Measurements from ENCODE around the gene GIMAP5.
"Not testable (repeated sequence)": the region's sequence is repeated elsewhere in the genome, so short reads cannot be mapped to it uniquely, and the experiment has no call there.

Gene GIMAP5

DNA sequence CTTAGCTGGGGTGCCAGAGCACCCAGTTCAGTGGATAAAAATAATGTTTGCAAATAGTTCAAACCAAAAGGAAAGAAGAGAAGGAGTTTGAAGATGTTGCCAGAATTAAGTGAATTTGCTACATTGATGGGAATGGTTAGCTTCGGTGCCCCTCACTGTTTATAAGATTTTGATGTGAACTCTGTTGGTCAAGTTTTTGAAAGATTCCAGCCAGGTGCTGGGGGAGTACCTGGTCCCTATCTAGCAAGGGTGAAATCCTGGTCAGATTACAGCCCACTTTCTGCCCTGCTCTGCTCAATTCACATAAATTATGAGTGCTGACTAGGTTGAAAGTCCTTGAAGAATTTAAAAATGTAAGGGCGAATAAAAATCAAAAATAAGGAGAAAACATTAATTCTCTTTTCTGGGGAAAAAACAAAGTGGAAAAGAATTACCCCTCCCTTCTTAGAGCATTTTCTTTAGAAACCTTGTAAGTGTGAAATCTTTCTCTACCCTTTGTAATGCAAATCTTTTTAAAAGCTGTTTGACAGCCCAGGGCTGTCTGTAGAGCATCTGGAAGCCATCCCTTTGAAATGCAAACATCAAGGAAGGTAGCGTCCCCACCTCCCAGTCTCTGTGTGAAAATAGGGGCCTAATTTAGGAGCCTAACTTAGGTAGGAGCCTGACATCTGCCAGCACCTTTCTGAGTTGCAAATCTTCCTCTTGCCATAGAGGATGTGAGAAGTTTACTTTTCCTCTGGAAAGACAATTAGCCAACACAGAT, 1.4 kb upstream of the GIMAP5 start:
- DNase-seq = no peak

DNA sequence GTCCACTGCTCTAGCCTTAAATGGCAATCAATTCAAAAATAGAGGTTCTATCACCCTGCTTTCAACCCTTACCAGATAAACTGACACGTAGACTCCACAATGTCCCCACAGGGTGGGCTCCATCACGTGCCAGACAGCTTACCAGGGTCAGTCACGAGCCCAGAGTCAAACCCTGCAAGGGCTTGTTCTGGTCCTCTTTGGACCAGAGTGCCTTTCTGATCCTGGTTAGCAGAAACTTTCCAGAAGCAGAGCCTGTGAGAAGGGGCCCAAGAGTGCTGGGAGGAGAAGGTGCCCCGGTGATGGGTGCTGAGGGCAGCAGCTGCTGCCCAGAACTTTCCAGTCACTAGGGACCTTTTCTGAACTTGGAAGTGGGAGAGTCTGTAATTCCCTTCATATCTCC, 354 bp upstream of the GIMAP5 start:
- no peak for DNase-seq

DNA sequence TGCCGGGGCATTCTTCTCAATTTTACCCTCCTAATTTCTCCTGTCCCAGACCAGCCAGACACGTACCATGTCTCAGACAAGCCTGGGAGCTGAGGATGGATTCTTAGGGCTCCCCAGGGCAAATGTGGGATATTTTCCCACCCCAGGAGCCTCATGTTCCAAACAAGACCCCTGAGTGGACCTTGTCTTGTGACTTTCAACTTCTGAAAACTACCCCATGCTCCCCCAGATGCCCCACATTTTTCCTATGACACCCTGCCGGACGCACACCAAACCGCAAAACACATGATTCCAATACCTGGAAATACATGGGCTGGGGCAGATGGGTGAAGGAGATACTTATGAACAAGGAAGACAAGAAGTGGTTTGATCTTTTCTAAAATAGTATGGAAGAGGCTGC, 874 bp downstream of the GIMAP5 start:
- no peak for DNase-seq

DNA sequence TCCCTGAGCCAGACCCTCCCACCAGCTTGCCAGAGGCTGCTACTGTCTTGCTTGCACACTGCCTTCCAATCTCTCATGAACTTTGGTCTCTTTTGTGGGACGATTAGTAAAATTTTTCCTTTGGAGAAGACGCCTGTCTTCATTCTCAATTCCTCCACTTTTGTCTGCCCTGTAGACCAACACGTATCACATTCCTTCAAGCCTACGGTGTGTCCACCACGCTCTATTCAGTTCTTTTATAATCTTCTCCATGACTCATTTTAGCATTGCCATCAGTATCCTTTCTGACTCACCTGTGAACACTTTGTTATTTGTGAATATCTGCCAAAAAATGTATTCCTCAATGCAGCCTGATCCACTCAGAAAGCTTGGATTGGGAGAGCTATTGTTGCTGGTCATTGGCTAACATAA, 1.4 kb downstream of the GIMAP5 start:
- DNase-seq = no peak

DNA sequence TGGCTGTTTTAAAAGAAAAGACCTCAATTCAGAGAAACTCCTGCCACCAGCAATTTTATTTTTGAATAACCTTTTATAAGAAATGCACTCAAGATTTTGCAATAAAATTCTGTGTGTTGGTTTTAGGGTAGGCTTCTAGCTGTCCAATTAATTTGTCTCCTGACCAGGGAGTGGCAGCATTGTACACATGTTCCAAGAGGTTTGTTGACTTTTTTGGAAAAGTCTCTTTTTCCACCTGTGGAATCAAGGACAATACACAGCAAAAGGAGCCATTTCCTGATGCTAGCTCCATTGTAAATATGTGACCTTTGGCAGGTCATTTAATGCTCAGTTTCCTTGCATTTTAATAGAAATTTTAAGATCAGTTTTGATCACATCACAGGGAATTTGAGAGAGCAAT, 1.8 kb downstream of the GIMAP5 start:
- no peak for DNase-seq

DNA sequence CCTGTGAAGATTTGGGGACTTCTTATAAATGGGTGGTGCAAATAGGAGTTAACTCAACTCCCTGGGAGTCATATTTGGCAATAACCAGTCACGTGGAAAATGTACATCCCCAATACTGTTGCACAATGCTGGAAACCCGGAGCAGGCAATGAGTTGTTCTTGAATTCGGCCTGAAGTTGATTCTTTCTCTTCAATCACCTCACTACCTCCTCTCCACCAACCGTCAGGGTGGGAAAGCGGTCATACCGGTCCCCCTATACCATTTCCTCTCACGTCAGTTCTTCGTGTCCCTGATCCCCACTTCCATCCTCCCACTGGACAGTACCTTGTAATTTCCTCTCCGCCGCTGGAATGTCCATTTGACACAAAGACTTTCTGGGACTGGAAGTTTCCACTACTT, 2.8 kb downstream of the GIMAP5 start:
- DNase-seq = no peak

DNA sequence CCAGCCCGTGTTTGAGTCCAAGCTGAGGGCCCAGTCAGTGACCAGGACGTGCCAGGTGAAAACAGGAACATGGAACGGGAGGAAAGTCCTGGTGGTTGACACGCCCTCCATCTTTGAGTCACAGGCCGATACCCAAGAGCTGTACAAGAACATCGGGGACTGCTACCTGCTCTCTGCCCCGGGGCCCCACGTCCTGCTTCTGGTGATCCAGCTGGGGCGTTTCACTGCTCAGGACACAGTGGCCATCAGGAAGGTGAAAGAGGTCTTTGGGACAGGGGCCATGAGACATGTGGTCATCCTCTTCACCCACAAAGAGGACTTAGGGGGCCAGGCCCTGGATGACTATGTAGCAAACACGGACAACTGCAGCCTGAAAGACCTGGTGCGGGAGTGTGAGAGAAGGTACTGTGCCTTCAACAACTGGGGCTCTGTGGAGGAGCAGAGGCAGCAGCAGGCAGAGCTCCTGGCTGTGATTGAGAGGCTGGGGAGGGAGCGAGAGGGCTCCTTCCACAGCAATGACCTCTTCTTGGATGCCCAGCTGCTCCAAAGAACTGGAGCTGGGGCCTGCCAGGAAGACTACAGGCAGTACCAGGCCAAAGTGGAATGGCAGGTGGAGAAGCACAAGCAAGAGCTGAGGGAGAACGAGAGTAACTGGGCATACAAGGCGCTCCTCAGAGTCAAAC, 5.2 kb downstream of the GIMAP5 start:
- no peak for DNase-seq

DNA sequence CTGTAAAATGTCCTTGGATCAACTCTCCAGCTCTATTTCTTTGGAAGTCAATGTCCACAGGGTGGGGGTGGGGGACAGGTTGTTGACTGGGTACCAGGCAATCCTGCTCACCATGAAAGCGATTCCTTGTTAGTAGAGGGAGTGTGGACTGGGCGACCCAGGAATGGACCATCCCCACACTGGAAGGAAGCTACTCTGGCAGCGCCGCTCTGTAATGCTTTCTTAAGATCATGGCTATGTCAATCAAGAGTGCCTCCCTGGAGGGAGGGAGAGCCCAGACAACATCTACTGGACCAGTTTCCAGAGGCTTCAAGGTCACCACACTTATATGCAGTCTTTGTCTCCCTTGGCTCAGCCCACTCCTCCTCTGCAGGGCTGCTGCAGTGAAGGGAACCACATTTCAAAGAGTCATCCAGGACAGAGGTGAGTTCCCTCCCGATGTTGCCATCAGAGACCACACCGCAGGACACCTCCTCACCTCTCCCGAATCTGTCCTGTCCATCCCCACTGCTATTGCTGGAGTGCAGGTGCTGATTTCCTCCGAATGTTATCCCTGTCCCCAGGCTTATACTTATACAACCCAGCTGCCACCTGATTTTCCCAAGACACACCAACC, 6.9 kb downstream of the GIMAP5 start:
- no peak for DNase-seq

DNA sequence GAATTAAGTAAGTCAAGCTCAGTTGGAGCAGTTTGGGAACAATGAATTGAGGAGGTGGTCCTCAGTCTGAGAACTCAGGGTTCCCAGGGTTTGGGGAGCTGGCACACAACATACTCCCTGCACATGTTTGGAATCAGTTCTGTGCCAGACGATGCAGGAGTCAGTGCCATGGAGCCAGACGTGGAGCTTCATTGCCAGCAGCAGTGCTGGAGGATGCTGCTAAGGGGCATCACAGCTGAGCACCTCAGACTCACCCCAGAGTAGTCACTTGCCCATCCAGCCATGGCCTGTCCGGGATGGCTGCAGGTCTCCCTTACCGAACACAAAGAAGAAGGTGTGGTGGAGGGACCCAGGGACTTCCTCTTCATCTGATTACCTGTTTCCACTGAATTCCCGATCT, 7.9 kb downstream of the GIMAP5 start:
- no peak for DNase-seq

DNA sequence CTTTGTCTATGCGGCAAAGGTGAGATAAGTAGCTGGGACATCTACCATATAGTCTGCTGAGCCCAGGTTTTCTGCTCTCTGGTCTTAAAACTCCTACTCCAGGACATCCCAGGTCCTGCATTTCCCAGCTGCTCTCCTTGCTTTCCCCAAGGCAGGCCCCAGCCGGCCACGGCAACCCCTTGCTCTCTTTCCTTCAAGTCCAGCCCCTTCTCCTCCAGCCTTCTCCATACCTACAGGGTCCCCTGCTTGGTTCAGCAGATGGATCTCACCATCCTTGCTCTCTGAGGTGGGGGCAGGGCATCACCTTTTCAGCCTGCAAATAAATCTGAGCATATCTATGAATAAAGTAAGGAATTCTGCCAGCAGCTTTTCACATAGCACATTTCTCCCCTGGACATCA, 8.7 kb downstream of the GIMAP5 start:
- DNase-seq = no peak

DNA sequence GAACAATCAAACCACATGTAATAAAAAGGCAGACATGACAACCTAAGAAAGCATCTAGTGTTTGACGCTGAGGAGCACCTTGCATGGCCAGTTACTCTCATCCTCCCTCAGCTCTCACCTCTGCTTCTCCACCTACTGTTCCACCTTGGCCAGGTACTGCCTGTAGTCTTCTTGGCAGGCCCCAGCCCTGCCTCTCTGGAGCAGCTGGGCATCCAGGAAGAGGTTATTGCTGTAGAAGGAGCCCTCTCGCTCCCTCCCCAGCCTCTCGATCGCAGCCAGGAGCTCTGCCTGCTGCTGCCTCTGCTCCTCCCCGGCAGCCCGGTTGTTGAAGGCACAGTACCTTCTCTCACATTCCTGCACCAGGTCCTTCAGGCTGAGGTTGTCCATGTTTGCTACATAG, 9.7 kb downstream of the GIMAP5 start:
- no peak for DNase-seq

DNA sequence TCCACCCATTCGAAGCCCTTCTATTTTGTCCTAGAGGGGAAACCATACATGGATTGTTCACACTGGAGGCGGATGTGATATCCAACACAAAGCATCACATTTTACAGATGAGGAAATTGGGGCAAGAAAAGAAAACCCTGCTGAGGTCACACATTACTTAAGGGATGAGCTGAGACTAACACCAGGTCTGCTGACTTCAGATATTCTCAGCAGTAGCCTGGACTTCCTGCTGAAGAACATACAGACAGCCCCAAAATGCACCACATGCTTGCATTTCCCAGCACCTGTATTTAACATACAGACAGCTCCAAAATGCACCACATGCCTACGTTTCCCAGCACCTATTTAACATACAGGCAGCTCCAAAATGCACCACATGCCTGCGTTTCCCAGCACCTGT, 11.2 kb downstream of the GIMAP5 start:
- no peak for DNase-seq

DNA sequence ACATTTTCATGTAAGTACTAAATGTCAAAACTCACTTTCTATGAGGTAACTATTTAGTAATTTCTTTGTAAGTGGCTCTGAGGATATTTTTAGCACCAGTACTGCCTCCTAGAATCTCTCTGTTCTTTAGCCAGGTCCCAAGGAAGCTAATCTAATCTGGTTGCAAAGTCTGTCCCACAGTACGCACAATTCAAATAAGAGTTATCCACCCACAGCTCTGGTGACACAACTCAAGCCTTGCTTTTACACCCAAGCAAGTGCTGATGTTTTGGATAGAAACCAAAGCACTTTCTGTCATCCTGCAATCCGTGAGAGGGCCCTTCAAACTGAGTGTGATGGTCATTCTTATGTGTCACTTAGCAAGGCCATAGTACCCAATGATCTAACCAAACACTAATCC, 14.5 kb downstream of the GIMAP5 start:
- DNase-seq = no peak

DNA sequence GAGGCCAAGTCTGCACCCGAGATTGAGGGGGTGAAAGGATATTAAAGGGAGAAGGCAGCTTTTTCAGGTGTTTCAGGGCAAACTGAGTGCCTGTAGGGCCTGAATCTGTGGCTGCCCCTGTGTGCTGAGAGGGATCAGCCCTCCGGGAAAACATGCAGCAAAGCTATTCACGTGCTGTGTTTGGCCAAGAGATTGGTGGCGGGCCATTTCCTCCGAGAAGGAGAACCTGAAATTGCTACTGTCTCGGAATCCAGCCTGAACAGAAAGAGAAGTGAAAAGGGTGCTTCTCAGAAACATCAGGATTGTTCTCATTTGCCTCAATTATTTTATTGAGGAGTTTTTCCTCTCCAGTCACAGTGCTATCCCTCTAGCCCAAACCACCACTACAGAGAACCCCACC, 16.0 kb downstream of the GIMAP5 start:
- DNase-seq = no peak

DNA sequence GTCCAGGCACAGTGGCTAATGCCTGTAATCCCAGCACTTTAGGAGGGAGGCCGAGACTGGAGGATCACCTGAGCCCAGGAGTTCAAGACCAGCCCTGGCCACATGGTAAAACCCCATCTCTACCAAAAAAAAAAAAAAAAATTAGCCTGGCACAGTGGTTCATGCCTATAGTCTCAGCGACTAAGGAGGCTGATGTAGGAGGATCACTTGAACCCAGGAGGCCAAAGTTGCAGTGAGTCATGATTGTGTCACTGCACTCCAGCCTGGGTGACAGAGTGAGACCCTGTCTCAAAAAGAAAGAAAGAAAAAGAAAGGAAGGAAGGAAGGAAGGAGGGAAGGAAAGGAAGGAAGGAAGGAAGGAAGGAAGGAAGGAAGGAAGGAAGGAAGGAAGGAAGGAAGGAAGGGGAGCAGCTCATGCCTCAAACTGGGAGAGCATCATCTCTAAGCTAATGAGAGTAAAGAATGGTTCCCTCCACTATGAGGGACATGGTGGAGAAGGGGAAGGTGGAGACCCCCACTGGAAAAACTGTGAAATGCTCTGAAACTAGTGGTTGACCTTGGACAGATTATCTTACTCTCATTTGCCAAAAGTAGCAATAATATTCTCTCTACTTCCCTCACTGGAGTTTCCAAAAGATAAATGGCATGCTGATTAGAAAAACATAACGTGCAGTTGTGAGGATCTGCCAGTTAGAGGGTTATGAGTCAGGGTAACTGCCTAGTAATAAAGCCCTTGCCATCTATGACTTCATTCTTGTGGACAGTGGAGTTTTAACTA, 16.8 kb downstream of the GIMAP5 start:
- DNase-seq = peak; percentile 50

DNA sequence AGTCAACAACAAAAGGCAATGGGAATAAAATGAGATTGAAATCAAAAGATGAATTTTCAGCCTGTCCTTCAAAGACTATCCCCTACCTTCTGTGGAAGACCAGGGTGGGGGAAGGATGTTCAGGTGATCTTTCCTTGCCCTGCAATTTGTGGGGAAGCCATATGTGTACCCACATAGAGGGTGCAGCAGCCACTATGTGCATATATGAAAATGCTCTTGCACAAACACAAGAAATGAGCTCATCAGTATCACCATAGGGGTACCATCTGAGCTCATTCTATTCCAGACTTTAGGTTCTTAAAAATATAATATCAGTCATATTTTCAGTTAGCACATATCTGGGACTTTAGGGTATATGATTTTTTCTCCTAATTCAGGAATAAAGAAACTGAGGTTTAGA, 17.7 kb downstream of the GIMAP5 start:
- DNase-seq = no peak

DNA sequence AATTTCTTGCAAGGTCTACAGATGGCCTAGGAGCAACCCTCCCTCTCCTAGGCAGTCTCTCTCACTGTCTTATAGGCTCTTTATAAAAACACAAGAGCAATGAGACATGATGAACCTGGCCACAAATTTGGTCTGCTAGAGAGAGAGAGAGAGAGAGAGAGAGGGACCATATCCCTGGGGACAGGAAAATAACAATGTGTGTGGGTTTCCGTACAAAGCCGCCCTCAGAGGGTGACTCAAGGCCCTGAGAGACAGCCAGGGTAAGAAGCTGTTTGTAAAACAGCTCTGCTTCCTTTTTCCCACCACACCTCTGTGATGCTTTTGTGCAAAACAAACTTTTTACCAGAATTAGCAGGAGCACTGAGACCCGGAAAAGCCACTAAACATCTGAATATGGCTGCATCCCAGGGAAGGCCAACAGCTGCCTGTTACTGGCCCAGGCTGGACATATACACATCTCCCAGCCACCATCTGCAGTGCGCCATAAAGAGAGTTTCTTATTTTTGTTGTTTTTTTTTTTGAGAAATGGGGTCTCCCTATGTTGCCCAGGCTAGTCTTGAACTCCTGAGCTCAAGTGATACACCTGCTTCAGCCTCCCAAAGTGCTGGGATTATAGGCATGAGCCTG, 18.4 kb downstream of the GIMAP5 start:
- DNase-seq = no peak

DNA sequence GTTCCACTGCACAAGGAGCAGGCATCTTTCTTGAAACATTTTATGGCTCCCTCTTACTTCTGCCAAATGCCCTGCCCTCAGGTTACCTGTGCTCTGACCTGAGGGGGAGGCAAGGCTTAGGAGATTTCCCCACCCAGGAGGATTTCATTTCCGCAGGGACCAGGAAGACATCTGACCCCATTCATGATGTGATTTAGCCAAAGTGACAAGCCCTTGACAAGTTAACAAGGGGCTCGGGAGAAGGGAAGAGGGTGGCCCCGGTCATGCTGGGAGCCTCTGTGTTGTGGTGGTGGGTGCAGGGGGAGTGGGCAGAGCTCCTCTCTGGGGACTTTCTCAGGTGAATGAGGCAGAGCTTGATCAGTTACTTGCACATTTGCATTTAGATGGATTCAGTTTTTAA, 18.9 kb downstream of the GIMAP5 start:
- DNase-seq = no peak

DNA sequence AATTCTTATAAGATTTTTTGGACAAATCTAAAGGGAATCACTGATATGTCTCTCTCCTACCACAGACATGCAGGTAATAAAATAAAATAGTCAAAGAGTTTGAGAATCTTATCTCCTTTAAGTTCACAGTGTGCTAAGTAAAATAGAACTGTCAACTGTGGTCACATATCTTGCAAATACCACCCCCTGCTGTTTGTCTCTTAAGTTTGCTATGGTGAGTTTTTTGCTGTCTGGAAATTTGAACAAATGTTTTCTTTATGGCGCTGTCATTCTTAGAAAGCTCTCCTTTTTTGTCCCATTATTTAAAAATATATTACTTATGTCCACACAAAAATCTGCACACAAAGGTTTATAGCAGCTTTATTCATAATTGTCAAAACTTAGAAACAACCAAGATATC, 19.6 kb downstream of the GIMAP5 start:
- DNase-seq = peak; percentile 24

DNA sequence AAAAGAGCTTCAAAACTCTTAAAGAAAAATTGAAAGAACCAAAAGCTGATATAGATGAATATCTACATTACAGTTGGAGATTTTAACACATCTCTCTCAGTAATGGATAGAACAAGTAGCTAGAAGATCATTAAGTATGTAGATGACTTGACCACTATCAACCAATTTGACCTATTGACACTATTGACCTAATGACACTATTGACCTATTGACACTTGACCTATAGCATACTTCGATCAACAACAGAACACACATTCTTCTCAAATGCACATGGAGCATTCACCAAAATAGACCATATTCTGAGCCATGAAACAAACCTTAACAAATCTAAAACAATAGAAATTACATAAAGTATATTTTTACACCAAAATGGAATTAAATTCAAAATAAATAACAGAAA, 22.3 kb downstream of the GIMAP5 start:
- DNase-seq = no peak

DNA sequence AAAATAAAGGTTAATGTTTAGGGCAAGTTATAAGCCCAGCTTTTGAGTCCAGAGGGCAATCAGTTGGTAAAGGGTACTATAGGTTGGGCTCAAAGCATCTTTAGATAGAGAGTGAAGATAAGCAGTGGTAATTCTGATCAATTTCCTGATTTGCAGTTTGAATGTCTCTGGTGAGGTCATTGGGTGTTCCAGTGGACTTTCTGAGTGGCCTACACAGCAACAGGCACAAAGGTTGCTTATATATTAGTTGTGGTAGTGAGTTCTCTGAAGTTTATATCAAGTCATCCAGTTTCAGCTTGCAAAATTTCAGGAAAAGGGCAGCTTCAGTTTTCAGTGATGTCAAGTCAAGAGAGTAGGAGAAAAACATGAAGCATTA, 29.1 kb downstream of the GIMAP5 start:
- no peak for DNase-seq

DNA sequence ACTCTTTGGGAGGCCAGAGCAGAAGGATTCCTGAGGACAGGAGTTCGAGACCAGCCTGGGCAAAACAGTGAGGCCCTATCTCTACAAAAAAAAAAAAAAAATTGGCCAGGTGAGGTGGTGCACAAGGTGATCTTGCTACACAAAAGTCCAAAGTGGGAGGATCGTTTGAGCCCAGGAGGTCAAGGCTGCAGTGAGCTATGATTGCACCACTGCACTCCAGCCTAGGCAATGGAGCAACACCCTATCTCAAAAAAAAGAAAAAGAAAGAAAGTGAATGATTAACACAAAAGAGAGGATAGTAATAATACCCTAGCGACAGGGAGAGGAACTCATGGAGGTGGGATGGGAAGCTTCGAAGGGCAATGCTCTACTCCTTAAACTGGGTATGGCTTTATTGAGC, 32.5 kb downstream of the GIMAP5 start:
- DNase-seq = no peak

DNA sequence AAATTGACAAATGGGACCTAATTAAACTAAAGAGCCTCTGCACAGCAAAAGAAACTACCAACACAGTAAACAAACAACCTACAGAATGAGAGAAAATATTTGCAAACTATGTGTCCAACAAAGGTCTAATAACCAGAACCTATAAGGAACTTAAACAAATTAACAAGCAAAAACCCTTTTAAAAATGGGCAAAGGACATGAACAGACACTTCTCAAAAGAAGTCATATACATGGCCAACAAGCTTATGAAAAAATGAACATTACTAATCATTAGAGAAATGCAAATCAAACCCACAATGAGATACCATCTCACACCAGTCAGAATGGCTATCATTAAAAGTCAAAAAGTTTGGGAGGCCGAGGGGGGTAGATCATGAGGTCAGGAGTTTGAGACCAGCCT, 36.9 kb downstream of the GIMAP5 start:
- not testable (repeated sequence) for DNase-seq

Measured in eye (tissue), 1 donor.